DLD1 (cell line): ENCODE results near the gene ZFYVE27.

Experiments
- in situ Hi-C: cut with HindIII; loops from 2 replicates; pipeline ENCODE4 v1.10.0; 2017; ENCODE audit warnings: low sequenced_read_pairs

Gene ZFYVE27

DNA sequence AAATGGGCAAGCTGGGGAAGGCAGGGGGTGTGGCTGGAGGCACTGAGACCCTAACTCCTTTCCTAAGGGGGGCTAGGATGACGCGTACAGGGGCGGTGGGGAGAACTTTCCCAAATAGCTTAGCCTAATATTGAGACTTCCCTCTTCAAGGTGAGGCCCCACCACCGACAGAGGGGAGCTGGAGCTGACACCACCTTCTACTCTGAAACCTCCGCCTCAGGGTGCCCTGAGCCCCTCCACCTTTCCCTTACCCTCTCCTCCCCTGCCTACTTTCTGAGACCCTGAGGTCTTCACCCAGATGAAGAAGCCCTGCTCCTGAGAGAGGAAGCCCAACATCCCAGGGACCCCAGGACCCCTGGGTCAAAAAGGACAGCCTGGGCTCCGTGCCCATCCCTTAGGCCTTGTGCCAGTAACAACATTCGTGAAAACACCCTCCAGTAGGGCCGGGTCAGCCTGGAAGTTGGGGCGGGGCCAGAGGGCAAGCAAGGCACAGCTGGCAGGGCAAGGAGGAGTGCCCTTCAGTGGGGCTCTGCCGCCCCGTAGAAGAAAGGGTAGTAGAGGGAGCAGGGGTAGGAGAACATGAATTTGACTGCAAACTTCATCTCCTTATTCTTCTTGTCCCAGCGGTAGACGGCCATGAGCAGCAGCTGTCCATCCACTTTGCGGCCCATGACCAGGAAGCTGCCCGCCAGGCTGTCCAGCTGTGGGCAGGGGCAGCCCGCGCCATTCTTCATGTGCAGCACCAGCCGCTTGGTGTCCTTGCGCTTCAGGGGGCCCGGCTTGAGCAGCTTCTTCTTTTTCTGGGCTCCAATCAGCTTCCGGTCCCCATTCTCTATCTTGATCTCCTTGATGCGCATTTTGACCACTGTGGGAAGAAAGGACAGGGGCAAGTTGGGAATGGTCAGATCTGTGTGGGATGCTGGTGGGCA lies 30.3 kb downstream of the ZFYVE27 start:
- in situ Hi-C loops, result no loop called here

DNA sequence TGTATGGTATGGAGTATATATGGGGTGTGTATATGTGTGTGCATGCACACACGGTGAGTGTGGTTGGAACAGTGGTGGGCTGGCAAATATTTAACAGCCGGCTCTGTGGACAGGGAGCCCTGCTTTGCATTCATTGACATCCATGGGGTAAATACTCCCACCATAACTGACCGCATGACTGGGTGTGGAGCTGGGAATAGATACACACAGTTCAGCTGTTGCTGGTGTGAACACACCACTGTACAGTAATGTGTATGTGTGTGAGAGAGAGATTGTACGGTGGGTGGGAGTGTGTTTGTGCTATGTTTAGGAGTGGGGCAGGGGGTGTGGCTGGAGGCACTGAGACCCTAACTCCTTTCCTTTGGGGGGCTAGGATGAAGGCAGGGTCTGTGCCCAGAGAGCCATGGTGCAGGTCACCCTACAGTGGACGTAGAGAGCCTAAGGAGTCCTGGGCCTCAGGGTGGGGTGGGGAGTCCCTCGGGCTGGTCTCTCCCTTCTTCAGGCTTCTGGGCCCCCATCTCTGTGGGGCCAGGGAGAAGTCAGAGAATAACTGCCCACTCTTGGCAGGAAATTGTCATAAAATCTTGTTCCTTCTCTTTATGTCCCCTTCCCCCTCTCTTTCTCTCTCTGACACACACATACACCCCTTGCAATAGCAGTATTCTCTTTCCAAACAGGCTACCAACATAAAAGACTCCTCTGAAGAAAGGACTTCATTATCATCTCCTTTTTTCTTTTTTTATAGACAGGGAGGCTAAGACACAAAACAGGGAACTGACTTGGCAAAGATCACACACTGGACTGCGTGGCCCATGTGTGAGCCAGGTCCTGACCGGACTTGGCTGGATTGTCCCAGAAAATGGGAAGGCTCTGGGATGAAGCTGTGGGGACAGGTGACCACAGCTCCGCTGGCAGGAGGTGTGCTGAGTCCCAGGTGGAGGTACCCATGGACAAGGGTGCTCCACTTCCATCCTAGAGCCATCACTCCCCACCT lies 31.7 kb downstream of the ZFYVE27 start:
- in situ Hi-C loops, result no loop called here

DNA sequence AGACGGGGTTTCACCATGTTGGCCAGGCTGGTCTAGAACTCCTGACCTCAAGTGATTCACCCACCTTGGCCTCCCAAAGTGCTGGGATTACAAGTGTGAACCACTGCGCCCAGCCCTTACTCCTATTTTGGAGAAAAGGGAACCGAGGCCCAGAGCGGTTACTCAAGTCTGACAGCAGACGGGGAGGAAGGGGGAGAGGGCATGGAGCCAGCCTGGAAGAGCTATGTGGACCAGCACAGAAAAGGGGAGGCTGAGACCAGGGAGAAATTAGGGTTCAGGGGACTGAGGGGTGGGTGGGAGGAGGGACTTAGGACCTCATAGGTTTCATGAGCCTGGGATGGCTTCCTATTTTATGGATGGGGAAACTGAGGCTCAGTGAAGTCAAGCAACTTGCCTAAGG lies 33.3 kb downstream of the ZFYVE27 start:
- in situ Hi-C loops, result no loop called here

DNA sequence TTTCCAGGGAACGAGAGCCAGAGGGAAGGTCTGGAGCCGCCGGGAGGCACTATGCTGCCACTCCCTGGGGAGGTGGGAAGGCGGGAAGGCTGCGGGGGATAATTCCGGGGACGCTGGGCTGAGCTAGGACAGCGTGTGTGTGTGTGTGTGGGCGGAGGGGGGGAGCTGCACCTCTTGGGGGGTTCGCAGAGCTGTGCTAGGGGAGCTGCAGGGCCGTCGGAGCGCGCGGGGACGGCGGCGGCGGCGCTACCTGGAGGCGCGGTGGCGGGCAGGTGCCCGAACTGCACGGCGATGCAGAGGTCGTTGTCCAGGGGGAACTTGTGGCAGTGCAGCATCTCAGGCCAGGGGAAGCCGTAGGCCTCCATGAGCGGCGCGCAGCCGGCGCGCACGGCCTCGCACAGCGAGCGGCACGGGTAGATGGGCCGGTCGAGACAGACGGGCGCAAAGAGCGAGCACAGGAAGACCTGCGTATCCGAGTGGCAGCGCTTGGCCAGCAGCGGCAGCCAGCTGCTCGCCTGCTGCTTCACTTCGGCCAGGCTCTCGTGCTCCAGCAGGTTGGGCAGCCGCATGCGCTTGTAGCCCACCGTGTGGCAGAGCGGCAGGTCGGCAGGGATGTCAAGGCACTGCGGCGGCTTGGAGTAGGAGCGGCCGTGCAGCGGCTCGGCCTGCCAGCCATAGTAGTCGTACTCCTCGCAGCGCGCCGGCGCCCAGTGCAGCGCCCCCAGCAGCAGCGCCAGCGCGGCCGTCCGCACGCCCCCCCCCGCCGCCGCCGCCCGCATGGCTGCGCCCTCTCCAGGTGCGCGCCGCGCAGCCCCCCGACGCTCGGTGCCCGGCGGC lies 34.3 kb downstream of the ZFYVE27 start:
- in situ Hi-C loops, result no loop called here

DNA sequence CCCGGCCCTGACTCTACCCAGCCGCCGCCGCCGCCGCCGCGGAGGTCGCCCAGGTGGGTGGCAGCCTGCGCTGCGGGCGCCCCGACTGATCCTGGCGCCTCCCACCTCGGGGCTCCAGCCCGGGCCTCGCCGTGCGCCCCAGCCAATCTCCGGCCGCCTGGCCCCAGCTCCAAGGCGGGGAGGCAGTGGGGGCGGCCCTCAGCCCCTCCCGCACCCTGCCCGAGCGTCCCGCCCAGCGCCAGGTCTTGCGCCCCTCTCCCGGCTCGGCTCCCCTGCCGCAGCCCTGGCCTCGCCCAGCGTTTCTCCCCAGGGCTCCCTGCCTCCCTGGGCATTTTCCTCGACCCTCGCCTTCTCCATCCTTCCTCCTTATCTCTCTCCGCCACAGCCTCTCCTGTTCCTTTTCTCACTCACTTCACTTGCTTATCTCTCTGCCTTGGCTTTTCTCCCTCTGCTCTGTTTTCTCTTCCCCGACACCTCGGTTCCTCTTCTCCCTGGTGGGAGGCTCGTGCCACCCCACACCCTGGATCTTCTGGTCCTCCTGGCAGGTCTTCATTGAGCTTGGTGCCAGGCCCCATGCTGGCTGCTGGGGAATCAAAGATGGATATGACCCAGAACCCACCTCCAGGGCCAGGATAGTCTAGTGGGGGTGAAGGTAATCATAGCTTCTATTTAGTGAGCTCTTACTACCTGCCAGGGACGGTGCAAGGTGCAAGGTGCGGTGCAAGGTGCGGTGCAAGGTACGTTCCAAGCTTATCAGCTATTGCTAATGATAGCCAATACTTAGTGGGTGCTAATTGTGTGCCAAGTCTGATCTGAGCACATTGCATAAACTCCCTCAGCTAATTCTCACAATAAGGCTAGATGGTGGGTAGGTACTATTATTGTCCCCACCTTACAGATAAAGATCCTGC lies 35.2 kb downstream of the ZFYVE27 start, which contains the start of gene SFRP5:
Gene SFRP5, minus strand, starts transcription at position 87 of the 911 bp plus-strand sequence. CDS start 166 bp downstream, outside the sequence.
- in situ Hi-C loops, result no loop called here

DNA sequence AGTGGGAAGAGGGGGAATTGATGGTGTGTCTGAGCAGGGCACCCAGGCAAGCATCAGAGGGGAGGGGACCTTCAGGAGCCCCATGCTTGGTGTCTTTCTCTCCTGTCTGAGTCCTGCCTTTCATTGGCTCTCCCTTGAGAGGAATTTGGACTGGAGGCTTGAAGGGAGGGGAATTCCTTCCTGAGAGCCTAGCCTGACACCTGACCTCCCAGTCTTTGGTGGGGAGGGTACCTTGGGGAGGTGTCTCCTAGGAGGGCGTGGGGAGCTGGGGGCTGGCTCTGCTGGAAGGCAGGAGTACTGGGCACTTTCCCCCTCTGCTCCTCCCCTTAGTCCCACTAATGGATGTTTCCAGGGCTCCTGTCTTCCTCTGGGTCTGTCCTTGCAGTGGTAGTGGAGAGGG lies 36.2 kb downstream of the ZFYVE27 start:
- in situ Hi-C loops, result no loop called here

DNA sequence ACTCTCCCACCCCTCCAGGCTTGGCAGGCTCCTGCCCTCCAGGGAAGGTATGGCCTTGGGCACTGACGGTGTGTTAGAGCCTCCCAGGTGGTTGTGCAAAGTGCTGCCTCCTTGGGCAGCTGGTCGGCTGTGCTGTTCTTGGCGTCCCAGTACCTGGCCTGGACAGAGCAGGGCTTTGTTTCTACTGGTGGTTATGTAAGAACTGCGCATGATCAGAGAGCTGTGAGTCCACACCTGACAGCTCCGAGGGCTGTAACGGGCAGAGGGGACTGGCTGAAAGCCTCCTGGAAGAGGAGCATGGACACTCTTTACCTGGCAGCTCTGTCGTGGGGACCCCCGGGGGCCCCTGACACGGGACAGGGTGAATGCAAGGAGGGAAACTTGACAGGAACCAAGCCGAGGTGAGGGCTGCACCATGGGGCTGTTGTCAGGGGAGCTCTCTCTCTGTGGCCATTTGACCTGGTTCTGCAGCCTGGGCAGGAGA lies 37.9 kb downstream of the ZFYVE27 start:
- in situ Hi-C loops, result no loop called here

DNA sequence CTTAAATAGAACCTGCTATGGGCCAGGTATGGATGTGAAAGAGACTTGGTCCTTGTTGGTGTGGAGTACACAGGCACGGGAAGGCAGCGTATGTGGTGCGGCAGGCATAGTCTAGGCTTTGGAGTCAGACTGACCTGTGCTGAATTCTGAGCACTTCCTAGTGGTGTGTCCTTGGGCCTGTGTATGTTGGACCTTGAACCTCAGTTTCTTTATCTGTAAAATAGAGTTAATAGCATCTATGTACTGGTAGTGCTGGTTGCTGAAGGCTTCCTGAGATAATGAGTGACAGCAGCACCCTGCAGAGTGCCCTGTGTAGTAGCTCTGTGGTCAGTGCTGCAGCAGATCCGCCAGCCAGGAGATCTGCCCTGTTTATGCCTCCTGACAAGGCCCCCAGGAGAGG lies 40.2 kb downstream of the ZFYVE27 start:
- in situ Hi-C loops, result no loop called here

DNA sequence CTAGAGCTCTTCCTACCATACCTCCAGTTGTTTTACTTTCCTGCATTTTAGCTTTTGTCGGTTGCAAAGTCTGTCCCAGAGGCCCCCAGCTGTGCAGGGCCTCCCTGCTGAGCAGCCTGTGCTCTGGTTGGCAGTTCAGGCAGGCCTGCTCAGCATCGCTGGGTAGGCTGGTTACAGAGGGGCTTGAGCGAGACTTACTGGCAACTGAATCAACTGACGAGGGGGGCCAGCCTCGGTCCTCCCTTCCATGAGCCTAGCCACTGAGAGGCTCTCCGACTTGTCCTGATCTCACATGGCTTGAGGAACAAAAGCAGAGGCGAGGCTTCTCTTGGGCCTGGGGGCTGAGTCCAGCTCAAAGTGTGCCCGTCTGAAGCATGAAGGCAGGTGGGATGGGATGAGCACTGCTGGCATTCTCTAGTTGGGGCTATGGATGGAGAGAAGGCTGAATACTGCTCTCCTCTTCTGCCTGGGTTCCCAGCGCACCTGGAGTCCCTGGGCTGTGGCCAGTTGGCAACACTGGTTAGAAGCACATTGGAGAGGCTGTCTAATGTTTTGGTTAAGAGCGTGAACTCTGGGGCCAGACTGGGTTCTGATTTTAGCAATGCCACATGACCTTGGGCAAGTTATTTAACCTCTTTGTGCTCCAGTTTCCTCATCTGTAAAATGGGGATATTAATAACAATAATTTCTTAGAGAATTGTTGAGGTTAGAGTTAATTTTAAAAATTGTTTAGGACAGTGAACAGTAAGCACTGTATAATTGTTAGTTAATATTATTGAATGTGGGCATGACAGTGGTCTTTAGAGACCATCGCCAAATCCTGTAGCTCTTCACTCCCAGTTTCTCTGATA lies 41.7 kb downstream of the ZFYVE27 start:
- in situ Hi-C loops, result no loop called here

DNA sequence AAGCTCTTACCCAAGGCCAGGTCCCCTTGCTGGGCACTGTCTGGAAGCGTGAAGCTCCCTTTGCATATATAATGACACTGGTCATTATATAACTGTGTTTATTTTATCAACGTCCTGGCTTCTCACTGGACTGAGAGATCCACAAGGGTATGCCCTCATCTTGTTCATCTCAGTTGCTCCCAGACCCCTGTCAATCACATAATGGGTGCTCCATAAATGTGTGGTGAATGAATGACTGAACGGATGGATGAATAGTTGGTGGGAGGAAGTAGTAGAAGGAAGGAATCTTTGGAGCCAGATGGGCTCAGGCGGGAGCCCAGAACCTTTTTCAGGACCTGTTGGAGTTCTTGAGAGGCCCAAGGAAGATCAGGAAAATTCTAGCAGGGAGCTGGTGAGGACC lies 42.6 kb downstream of the ZFYVE27 start:
- in situ Hi-C loops, result no loop called here

DNA sequence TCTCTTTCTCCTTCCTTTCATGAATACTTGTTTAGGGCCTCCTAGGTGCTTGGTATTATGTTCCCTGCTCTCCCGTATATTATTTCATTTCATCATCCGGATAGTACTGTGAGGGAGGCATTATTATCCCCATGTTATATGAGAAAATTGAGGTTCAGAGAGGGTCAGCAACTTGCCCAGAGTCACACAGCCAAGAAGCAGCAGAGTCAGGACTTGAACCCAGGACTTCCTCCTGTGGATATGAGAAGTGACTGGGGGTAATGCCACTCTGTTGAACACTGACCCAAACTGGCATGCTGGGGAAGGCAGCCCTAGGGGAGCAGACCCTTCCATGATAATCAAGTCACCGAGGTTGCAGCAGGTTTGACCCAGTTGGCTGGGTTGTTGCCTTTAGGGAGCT lies 43.0 kb downstream of the ZFYVE27 start:
- in situ Hi-C loops, result no loop called here

DNA sequence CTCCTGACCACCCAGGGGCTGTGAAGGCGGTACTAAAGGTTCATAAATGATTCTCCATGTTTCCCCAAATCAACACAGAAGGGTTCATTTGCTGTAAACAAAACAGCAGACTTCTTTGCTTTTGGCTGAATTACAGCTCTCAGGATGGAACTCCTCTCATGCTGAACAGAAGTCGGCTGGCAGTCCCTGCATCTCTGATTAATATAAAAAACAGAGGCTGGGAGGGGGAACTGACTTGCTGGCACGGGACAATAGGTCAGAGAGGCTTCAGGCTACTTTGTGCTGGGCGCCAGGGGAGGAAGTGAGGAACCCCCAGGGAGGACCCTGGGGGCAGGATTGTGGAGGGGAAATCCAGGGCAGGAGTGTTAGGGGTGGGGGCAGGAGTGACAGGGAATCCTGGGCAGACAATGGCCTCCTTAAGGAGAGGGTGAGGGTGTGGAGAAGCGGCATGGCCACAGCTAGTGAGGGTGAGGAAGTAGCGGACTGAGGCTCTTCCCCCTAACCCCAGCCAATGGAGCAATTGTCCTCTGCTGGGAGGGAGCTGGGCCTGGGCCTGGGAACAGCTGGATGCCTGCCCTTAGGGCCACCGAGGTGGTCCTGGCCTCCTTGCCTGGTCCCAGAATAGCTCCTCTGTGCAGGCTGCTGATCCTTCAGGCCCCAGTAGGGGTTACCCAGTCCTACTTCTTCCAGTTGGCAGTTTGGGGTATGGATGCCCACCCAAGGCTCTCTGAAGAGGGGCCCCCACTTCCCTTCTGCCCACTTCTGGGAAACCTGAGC lies 44.1 kb downstream of the ZFYVE27 start:
- in situ Hi-C loops, result no loop called here

DNA sequence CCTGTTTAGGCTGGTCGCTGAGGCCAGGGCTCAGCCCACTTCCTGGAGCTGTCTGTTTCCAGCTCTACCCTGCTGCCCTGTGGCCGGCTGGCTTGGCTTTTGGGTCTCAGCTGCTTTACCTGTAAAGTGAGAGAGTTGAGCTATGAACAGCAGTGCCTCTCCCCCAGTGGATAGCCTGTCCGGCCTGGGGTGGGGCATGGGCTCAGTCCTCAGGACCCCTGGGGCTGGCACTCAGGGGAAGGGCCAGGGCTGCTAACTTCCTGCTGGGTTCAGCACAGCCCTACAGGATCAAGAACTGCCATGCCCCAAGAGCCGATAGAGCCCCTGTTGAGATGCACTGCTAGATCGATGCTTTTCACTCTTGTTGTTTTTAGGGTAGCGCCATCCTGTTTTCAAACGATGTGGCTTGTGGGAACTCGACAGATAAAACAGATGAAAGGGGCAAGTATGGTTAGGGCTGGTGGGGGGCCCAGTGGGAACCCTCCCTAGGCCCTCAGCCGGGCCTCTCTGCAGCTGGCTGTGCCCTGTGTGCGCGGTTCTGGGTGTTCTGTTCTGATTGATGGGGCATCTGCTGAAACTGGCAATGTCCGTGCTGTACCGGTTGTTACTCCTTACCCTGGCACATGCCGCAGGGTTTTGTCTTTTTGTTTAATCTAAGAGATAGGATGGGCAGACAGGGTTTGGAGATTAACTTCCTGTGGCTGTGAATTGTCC lies 44.8 kb downstream of the ZFYVE27 start:
- in situ Hi-C loops, result no loop called here

DNA sequence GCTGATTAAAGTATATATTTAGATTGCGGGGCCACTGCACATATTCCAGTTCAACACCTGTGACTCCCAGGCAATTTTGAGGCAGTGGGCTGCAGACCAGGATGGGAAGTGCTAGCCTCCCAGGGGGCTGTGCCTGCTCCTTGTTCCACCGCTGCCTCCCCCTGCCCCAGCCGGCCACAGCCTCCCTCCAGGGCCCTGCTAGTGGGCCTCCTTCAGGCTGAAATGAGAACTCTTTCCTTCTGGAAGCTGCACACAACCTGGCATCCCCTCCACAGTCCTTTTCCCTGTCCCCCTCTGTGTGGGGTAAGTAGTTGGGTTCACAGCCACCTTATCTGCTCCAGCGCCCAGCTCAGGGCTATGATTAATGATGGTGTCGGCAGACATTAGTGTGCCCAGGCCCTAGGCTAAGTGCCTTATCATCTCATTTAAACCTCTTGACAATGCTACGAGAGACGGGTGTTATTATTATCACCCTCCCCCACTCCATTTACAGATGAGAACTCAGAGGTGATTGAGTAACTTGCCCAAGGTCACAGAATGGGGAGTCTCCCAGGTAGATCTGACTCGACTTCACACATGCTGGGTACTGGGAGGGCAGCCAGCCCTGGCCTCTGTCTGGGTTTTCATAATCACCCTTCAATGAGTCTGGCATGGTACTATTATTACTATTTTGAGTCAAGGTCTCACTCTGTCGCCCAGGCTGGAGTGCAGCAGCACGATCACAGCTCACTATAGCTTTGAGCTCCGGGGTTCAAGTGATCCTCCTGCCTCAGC lies 45.7 kb downstream of the ZFYVE27 start:
- in situ Hi-C loops, result no loop called here

DNA sequence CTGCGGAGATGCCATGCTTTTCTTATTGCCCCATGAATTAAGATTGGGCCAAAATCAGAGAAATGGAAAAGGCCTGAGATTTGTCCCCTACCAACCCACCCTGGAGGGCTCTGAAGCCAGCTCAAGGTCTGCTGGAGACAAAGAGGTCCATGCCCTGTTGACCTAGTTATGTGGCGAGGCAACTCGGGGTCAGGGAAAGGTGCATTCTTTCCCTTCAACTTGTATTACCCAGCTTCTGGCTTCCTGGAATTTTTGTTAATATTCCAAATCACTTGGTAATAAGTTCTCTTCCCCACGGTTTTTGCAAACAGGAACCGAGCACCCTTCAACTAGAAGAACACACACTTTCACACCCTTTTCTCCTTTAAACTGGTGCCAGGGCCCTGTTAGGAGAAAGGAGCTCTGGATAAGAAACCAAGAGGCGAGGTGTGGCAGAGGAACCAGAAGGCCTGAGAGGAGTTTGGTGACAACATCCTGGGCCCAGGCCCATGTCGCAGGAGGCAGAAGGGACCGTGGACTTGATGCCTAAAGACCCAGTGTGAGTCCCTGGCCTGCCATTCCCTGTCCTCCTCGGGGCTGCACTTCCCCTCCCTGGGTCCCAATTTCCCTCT lies 47.4 kb downstream of the ZFYVE27 start:
- in situ Hi-C loops, result no loop called here

DNA sequence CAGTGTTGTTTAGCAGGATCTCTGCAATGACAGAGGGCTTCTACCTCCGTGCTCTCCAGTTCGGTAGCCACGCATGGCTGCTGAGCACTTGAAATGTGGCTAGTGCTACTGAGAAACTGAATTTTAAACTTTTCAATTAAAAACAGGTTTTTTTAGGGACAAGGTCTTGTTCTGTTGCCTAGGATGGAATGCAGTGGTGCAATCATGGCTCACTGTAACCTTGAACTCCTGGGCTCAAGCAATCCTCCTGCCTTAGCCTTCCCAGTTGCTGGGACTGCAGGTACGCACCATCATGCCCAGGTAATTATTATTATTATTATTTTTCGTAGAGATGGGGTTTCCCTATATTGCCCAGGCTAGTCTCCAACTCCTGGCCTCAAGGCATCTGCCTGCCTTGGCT lies 48.3 kb downstream of the ZFYVE27 start:
- in situ Hi-C loops, result no loop called here
